ENCODE data around the gene ACOXL.

The ACOXL gene

DNA sequence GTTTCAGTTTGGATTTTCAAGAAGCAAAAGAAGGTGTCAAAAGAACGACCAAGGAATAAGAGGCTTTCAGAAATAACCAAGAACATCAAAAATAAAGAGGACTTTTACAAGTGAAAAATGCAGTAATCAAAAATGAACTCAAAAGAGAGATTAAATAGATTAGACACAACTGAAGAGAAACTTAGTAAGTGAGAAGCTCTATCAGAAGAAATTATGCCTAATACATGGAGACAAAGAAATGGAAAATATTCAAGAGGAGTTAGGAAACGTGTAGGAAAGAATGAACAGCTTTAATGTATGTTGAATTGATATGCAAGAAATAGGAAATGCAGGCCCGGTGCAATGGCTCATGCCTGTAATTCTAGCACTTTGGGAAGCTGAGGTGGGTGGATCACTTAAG lies 145.8 kb downstream of the ACOXL start:
- H3K4me3 ChIP-seq (ENCODE audit: low read depth, low read length), result no peak overlapping the region
- TF ChIP-seq, protein P1, sequence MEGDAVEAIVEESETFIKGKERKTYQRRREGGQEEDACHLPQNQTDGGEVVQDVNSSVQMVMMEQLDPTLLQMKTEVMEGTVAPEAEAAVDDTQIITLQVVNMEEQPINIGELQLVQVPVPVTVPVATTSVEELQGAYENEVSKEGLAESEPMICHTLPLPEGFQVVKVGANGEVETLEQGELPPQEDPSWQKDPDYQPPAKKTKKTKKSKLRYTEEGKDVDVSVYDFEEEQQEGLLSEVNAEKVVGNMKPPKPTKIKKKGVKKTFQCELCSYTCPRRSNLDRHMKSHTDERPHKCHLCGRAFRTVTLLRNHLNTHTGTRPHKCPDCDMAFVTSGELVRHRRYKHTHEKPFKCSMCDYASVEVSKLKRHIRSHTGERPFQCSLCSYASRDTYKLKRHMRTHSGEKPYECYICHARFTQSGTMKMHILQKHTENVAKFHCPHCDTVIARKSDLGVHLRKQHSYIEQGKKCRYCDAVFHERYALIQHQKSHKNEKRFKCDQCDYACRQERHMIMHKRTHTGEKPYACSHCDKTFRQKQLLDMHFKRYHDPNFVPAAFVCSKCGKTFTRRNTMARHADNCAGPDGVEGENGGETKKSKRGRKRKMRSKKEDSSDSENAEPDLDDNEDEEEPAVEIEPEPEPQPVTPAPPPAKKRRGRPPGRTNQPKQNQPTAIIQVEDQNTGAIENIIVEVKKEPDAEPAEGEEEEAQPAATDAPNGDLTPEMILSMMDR (conservative IDR thresholded peaks at IDR 0.05; ENCODE audit: low read depth, low read length), result no peak
- no peak for DNase-seq (ENCODE audit: low read depth)

- H3K4me3 ChIP-seq (ENCODE audit: low read depth, low read length), result no peak overlapping the region
- DNase-seq (ENCODE audit: low read depth), result no peak
- TF ChIP-seq, protein P1 (conservative IDR thresholded peaks at IDR 0.05; ENCODE audit: low read depth, low read length), result no peak
Observed at GRCh38 chr2:110881908-110882307, 149.5 kb downstream of the ACOXL start.

- TF ChIP-seq, protein P1 (conservative IDR thresholded peaks at IDR 0.05; ENCODE audit: low read depth, low read length), result no peak
Observed at GRCh38 chr2:110883406-110883805, 151.0 kb downstream of the ACOXL start.

GRCh38 chr2:110885256-110885655 lies 152.9 kb downstream of the ACOXL start:
- TF ChIP-seq, protein P1 (conservative IDR thresholded peaks at IDR 0.05; ENCODE audit: low read depth, low read length), result no peak

More at GRCh38 chr2:110883406-110883805, 151.0 kb downstream of the ACOXL start:
- H3K4me3 ChIP-seq (ENCODE audit: low read depth, low read length), result no peak overlapping the region
- DNase-seq (ENCODE audit: low read depth), result peak; percentile 33

GRCh38 chr2:110886826-110887573 lies 154.6 kb downstream of the ACOXL start:
- DNase-seq (ENCODE audit: low read depth), result no peak
- no peak overlapping the region for H3K4me3 ChIP-seq (ENCODE audit: low read depth, low read length)
- TF ChIP-seq, protein P1 (conservative IDR thresholded peaks at IDR 0.05; ENCODE audit: low read depth, low read length), result no peak

More at GRCh38 chr2:110885256-110885655, 152.9 kb downstream of the ACOXL start:
- no peak for DNase-seq (ENCODE audit: low read depth)
- H3K4me3 ChIP-seq (ENCODE audit: low read depth, low read length), result no peak overlapping the region

DNA sequence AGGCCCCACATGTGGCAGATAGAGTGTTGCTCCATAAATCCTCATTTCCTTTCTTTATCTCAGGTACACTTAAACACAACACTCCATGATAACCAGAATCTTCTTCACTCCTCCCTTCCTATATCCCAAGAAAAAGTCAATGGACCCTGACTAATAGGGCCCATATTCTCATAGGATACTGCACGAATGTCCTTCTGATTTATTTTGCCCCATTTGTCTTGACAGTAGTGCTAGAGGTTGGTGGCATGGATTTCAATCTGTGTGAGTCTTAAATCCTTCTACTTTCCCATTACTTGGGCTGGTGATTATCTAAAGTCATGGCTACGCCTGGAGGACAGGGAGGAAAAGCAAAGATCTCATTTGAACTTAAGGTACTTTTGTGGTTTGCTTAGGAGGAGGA lies 156.0 kb downstream of the ACOXL start:
- TF ChIP-seq, protein P1 (conservative IDR thresholded peaks at IDR 0.05; ENCODE audit: low read depth, low read length), result no peak
- no peak for DNase-seq (ENCODE audit: low read depth)
- no peak overlapping the region for H3K4me3 ChIP-seq (ENCODE audit: low read depth, low read length)

DNA sequence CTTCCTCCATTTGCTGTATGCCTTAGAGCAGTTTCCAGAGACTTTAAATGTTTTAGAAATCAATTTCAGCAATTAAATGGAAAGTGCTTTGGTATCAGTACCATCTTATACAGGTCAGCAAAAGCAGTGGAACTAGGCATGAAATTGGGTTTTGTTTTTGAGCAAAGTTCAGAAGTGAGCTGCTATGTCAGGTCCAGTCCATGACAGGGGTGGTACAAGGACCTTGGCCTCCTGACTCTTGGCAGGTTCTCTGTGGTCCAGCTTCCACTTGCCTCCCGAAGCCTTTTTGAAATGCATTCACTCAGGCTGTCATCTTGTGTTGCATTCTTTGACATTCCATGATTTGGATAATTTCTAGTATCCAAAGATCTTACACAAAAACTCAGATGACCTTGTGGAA lies 159.3 kb downstream of the ACOXL start:
- no peak for DNase-seq (ENCODE audit: low read depth)
- TF ChIP-seq, protein P1 (conservative IDR thresholded peaks at IDR 0.05; ENCODE audit: low read depth, low read length), result no peak
- H3K4me3 ChIP-seq (ENCODE audit: low read depth, low read length), result no peak overlapping the region
